HEK293T (cell line): ENCODE results near the gene GAL3ST1.

Source experiments
- CTCF ChIA-PET: fragments of 350-600 bp; formaldehyde crosslinking; extraction: SDS; loops from one replicate; lab custom pipeline; 2021; ENCODE audit warnings: antibody characterized with exemption, inconsistent platforms; lab: Yijun Ruan, JAX
- POLR2A ChIA-PET: fragments of 350-600 bp; formaldehyde crosslinking; extraction: SDS; loops from one replicate; lab custom pipeline; 2020; ENCODE audit warnings: antibody characterized with exemption, inconsistent platforms; lab: Yijun Ruan, JAX
- DNase-seq: peaks from one replicate; pipeline ENCODE4 v3.0.0; 2012; ENCODE audit warnings: mixed read lengths; ENCODE audit errors: extremely low spot score
- ARNT ChIP-seq: fragments of 450-650 bp; IDR thresholded peaks from 2 replicates; pipeline ENCODE4 v1.6.1; 2017; ENCODE audit warnings: mild to moderate bottlenecking
- BHLHE40 ChIP-seq: fragments of 450-650 bp; IDR thresholded peaks from 2 replicates; pipeline ENCODE4 v1.6.1; 2016; ENCODE audit warnings: mild to moderate bottlenecking, moderate library complexity, borderline replicate concordance
- CTBP1 ChIP-seq: fragments of 450-650 bp; IDR thresholded peaks from 2 replicates; pipeline ENCODE4 v1.6.1; 2016; ENCODE audit warnings: borderline replicate concordance
- ELF4 ChIP-seq: fragments of 450-650 bp; IDR thresholded peaks from 2 replicates; pipeline ENCODE4 v1.6.1; 2017; ENCODE audit warnings: antibody characterized with exemption
- FOXA1 ChIP-seq: fragments of 450-650 bp; IDR thresholded peaks from 2 replicates; pipeline ENCODE4 v1.6.1; 2016; ENCODE audit warnings: mild to moderate bottlenecking
- FOXK2 ChIP-seq: fragments of 450-650 bp; IDR thresholded peaks from 2 replicates; pipeline ENCODE4 v1.6.1; 2016; ENCODE audit warnings: mild to moderate bottlenecking
- FOXM1 ChIP-seq: fragments of 450-650 bp; IDR thresholded peaks from 2 replicates; pipeline ENCODE4 v1.6.1; 2017; ENCODE audit warnings: mild to moderate bottlenecking, borderline replicate concordance
- HDGF ChIP-seq: fragments of 450-650 bp; IDR thresholded peaks from 2 replicates; pipeline ENCODE4 v1.6.1; 2017; ENCODE audit warnings: antibody characterized with exemption, borderline replicate concordance
- L3MBTL2 ChIP-seq: fragments of 450-650 bp; conservative IDR thresholded peaks from 2 replicates; pipeline ENCODE4 v1.6.1; 2016; ENCODE audit warnings: mild to moderate bottlenecking
- LEF1 ChIP-seq: fragments of 450-650 bp; IDR thresholded peaks from 2 replicates; pipeline ENCODE4 v1.6.1; 2017; ENCODE audit warnings: mild to moderate bottlenecking, borderline replicate concordance
- NFRKB ChIP-seq: fragments of 450-650 bp; IDR thresholded peaks from 2 replicates; pipeline ENCODE4 v1.6.1; 2016; ENCODE audit warnings: mild to moderate bottlenecking, moderate library complexity
- SP1 ChIP-seq: fragments of 450-650 bp; IDR thresholded peaks from 2 replicates; pipeline ENCODE4 v1.6.1; 2017
- SUZ12 ChIP-seq: fragments of 450-650 bp; IDR thresholded peaks from 2 replicates; pipeline ENCODE4 v1.6.1; 2016; ENCODE audit warnings: mild to moderate bottlenecking
- TARDBP ChIP-seq: fragments of 450-650 bp; IDR thresholded peaks from 2 replicates; pipeline ENCODE4 v1.6.1; 2016
- ZNF384 ChIP-seq: fragments of 450-650 bp; IDR thresholded peaks from 2 replicates; pipeline ENCODE4 v1.6.1; 2016
- TF ChIP-seq, protein P1 (sequence below): fragments of 450-650 bp; IDR thresholded peaks from 2 replicates; pipeline ENCODE4 v1.6.1; 2016

The GAL3ST1 gene

DNA sequence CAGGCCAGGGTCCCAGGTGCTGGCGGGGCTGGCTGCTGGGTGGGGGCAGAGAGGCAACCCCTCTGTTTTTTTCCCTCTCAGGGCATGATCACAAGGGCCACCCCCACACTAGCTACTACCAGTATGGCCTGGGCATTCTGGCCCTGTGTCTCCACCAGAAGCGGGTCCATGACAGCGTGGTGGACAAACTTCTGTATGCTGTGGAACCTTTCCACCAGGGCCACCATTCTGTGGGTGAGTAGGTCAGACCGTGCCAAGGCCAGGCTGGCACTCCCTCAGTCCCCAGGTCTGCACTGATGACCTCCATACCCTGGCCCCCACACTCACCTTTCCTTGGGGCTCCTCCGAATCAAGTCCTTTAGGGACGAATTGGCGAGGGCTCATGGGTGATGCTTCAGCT lies 39.8 kb upstream of the GAL3ST1 start:
- TF ChIP-seq ZNF384 (no peak), FOXM1 (no peak), ELF4 (no peak), FOXK2 (no peak), LEF1 (no peak), HDGF (no peak), NFRKB (no peak), SUZ12 (no peak), ARNT (no peak), BHLHE40 (no peak), TARDBP (no peak), L3MBTL2 (no peak), FOXA1 (no peak), SP1 (no peak), CTBP1 (no peak)
- TF ChIP-seq, protein P1, sequence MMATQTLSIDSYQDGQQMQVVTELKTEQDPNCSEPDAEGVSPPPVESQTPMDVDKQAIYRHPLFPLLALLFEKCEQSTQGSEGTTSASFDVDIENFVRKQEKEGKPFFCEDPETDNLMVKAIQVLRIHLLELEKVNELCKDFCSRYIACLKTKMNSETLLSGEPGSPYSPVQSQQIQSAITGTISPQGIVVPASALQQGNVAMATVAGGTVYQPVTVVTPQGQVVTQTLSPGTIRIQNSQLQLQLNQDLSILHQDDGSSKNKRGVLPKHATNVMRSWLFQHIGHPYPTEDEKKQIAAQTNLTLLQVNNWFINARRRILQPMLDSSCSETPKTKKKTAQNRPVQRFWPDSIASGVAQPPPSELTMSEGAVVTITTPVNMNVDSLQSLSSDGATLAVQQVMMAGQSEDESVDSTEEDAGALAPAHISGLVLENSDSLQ = no peak
- no peak for DNase-seq
- CTCF ChIA-PET = no interaction called here
- POLR2A ChIA-PET = no interaction called here

DNA sequence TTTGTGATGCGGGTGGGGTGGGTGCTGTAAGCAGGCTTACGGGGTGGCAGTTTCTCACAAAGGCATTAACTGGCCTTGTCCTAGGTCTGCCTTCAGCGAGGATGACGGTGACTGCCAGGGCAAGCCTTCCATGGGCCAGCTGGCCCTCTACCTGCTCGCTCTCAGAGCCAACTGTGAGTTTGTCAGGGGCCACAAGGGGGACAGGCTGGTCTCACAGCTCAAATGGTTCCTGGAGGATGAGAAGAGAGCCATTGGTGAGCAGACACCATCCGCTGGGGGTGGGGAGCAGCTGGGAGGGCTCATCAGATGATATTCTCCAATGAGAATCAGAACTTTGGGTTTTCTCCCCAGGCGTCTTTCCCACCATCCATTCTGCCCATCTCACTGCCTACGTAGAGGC lies 38.3 kb upstream of the GAL3ST1 start:
- TF ChIP-seq FOXK2 (no peak), ZNF384 (no peak), L3MBTL2 (no peak), ARNT (no peak), HDGF (no peak), SP1 (no peak), LEF1 (no peak), BHLHE40 (no peak), TARDBP (no peak)
- TF ChIP-seq, protein P1 = no peak
- no peak for DNase-seq
- POLR2A ChIA-PET = no interaction called here
- CTCF ChIA-PET = interaction anchor here (1.3 kb wide), 1 partner anchor 12 kb away, joined by 3 read pairs; no protein-coding TSS in a partner anchor

DNA sequence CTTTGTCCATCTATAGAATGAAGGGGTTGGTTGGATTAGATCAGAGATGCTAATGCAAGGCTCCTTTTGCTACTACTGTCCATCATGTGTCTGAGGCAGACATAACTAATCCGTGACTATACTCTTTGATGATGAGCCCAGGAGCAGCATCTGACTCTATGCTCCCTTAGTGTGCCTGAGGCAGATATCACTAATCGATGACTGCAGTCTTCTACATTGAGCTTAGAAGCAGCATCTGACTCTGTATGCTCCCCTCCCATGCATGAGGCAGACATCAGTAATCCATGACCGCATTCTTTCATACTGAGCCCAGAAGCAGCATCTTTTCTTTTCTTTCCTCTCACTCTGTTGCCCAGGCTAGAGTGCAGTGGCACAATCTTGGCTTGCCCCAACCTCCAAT lies 36.7 kb upstream of the GAL3ST1 start:
- ChIA-PET CTCF (no interaction called here), POLR2A (no interaction called here)
- no peak for TF ChIP-seq FOXA1
- TF ChIP-seq HDGF = no peak
- no peak for TF ChIP-seq SUZ12
- no peak for TF ChIP-seq L3MBTL2
- TF ChIP-seq CTBP1 = no peak
- no peak for TF ChIP-seq TARDBP
- no peak for TF ChIP-seq ZNF384
- TF ChIP-seq ARNT = no peak
- DNase-seq = no peak

DNA sequence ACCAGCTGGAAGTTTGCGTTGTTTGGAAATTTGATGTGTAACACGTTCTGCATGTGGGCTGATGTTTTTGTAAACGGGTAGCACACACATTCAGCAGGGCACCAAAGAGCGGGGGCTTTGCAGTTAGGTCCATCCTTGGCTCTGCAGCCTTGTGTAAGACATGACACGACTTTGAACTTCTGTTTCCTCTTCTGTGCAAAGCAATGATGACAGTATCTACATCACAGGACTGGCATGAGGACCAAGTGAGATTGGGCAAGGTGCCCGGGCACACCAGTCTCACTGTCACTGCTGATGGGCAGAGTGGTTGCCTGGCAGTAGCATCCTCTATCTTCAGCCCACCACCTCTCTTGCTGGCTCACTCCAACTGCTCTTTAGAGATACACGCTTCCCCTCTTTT lies 35.8 kb upstream of the GAL3ST1 start:
- ChIA-PET CTCF (no interaction called here), POLR2A (interaction anchor here (0.6 to 1.5 kb wide), 3 partner anchors 25 to 179 kb away, joined by 3 to 4 read pairs (median 4); partner anchors contain the start of gene SLC35E4)
- DNase-seq = no peak
- no peak for TF ChIP-seq ARNT
- no peak for TF ChIP-seq SP1
- TF ChIP-seq, protein P1 = no peak
- no peak for TF ChIP-seq FOXM1
- TF ChIP-seq ELF4 = no peak
- TF ChIP-seq TARDBP = no peak
- TF ChIP-seq NFRKB = no peak
- no peak for TF ChIP-seq BHLHE40
- no peak for TF ChIP-seq CTBP1
- TF ChIP-seq FOXK2 = no peak
- no peak for TF ChIP-seq LEF1
- no peak for TF ChIP-seq L3MBTL2
- no peak for TF ChIP-seq ZNF384
- TF ChIP-seq SUZ12 = no peak
- TF ChIP-seq HDGF = no peak

DNA sequence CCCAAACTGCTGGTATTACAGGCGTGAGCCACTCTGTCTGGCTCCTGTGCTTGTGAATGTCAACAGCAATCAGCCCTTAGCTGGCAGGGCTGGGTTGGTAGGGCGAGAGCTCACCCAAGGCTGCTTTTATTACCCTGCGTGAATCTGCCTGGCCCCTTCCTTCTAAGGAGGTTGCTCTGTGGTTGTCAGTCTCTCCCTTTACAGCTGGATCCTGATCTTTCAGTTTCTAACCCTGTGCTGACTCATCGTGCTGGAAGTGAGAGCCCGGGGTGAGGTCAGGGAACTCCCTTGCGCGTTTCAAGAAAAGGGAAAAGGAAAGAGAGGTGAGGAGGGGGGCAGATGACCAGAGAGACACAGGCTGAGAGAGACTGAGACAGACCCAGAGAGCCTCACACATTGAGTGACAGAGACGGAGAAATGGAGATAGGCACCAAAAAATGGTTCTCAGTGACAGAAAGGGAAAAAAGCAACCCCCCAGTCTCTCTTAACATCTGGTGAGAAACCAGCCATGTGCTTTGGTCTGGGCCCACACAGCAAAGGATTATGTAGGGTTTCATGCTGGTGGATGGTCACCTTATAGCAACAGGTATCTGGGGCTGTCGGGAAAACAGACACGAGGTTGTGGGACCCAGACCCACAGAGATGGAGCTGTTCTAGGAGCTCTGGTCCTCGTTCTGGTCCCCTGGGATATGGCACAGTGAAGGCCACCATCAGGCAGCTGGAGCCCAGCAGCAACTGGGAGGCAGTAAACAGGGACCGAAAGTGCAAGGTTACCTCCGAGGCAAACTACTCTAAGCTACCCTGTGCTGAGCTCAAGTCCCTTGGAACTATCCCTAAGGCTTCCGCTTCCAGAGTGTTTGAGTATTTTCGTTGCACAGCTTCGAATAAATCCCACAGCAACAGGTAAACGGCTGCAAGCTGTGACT lies 35.1 kb upstream of the GAL3ST1 start:
- TF ChIP-seq LEF1 = no peak
- no peak for TF ChIP-seq ARNT
- TF ChIP-seq, protein P1 = no peak
- no peak for TF ChIP-seq FOXA1
- no peak for TF ChIP-seq TARDBP
- TF ChIP-seq SP1 = no peak
- TF ChIP-seq NFRKB = no peak
- no peak for TF ChIP-seq BHLHE40
- TF ChIP-seq L3MBTL2 = no peak
- TF ChIP-seq ELF4 = no peak
- TF ChIP-seq ZNF384 = no peak
- TF ChIP-seq SUZ12 = no peak
- no peak for TF ChIP-seq CTBP1
- no peak for TF ChIP-seq HDGF
- no peak for TF ChIP-seq FOXM1
- no peak for TF ChIP-seq FOXK2
- ChIA-PET POLR2A (interaction anchor here (0.6 to 1.5 kb wide), 3 partner anchors 26 to 178 kb away, joined by 3 to 4 read pairs (median 4); partner anchors contain the start of gene SLC35E4), CTCF (no interaction called here)
- no peak for DNase-seq
